Measurements from ENCODE around the gene CERS6.

GRCh38 chr2:168749297-168749696, 293.2 kb downstream of the CERS6 start:
- TF ChIP-seq, protein P1, sequence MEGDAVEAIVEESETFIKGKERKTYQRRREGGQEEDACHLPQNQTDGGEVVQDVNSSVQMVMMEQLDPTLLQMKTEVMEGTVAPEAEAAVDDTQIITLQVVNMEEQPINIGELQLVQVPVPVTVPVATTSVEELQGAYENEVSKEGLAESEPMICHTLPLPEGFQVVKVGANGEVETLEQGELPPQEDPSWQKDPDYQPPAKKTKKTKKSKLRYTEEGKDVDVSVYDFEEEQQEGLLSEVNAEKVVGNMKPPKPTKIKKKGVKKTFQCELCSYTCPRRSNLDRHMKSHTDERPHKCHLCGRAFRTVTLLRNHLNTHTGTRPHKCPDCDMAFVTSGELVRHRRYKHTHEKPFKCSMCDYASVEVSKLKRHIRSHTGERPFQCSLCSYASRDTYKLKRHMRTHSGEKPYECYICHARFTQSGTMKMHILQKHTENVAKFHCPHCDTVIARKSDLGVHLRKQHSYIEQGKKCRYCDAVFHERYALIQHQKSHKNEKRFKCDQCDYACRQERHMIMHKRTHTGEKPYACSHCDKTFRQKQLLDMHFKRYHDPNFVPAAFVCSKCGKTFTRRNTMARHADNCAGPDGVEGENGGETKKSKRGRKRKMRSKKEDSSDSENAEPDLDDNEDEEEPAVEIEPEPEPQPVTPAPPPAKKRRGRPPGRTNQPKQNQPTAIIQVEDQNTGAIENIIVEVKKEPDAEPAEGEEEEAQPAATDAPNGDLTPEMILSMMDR (IDR thresholded peaks at IDR 0.05): no peak
- no peak for TF ChIP-seq POLR2A (IDR thresholded peaks at IDR 0.05)
- TF ChIP-seq POLR2AphosphoS5 (IDR thresholded peaks at IDR 0.05; ENCODE audit: insufficient read depth in 1 of 2, low read depth in 1 of 2): no peak
